CD4-positive, CD25-positive, alpha-beta regulatory T cell (primary cell): Measurements from ENCODE around the gene MIA. TPM values are rescaled to one million over a fixed set of nuclear protein-coding genes. Genes with fewer than 3 reads are reported as not detected.

Experiments
- ATAC-seq, 2 donors: fragments of 150-1000 bp; cut with Tn5 transposase; one replicate each; pipeline ENCODE4 v1.10.0; 2021; ENCODE audit warnings: low read depth in 2 of 2, moderate number of reproducible peaks in 2 of 2, moderate library complexity in 1 of 2
- DNase-seq, 3 donors: peaks; one replicate each; pipeline versions ENCODE4 v3.0.0 to v3.0.0-alpha.2; 2012 to 2022; ENCODE audit warnings: mixed read lengths in 1 of 3
- H3K27ac ChIP-seq: one replicate; pipeline ENCODE4 v1.7.0; 2013; ENCODE audit warnings: mild to moderate bottlenecking, low read length; ENCODE audit not compliant: insufficient read depth, poor library complexity, severe bottlenecking
- H3K27me3 ChIP-seq: one replicate; pipeline ENCODE4 v1.7.0; 2013; ENCODE audit warnings: low read length; ENCODE audit not compliant: control insufficient read depth, insufficient read depth
- H3K36me3 ChIP-seq: one replicate; pipeline ENCODE4 v1.7.0; 2013; ENCODE audit warnings: mild to moderate bottlenecking, low read length, moderate library complexity; ENCODE audit not compliant: control insufficient read depth, insufficient read depth
- H3K4me1 ChIP-seq: 2 replicates; pipeline ENCODE4 v1.7.0; 2013; ENCODE audit warnings: mild to moderate bottlenecking, low read length; ENCODE audit not compliant: insufficient read depth, control insufficient read depth, poor library complexity, severe bottlenecking
- H3K4me3 ChIP-seq: one replicate; pipeline ENCODE4 v1.7.0; 2013; ENCODE audit warnings: low read depth, mild to moderate bottlenecking, low read length, moderate library complexity
- H3K9me3 ChIP-seq, 2 experiments: 1 replicate in 1 of 2; 2 replicates in 1 of 2; pipeline ENCODE4 v1.7.0; 2013; ENCODE audit warnings: low read length in 2 of 2, mild to moderate bottlenecking in 1 of 2, moderate library complexity in 1 of 2; ENCODE audit not compliant: control insufficient read depth in 2 of 2
- H3K27ac Mint-ChIP-seq, 3 donors: one replicate each; pipeline ENCODE4 v1.8.0; 2020 to 2022; ENCODE audit warnings: mild to moderate bottlenecking in 3 of 3, mixed read lengths in 3 of 3, moderate library complexity in 2 of 3
- H3K27me3 Mint-ChIP-seq: one replicate; pipeline ENCODE4 v1.8.0; 2022; ENCODE audit warnings: mild to moderate bottlenecking, mixed read lengths
- H3K36me3 Mint-ChIP-seq: one replicate; pipeline ENCODE4 v1.8.0; 2020; ENCODE audit warnings: mixed read lengths
- H3K4me1 Mint-ChIP-seq, 4 donors: one replicate each; pipeline ENCODE4 v1.8.0; 2020 to 2022; ENCODE audit warnings: mixed read lengths in 4 of 4, mild to moderate bottlenecking in 1 of 4
- H3K4me3 Mint-ChIP-seq, 4 donors: one replicate each; pipeline ENCODE4 v1.8.0; 2020 to 2022; ENCODE audit warnings: mild to moderate bottlenecking in 4 of 4, mixed read lengths in 4 of 4, moderate library complexity in 3 of 4
- H3K9me3 Mint-ChIP-seq, 7 donors: one replicate each; pipeline ENCODE4 v1.8.0; 2020 to 2022; ENCODE audit warnings: mixed read lengths in 7 of 7, mild to moderate bottlenecking in 3 of 7, moderate library complexity in 2 of 7
- polyA plus RNA-seq, 4 donors: library from polyadenylated mRNA; unstranded; fragments of 300-500 nt; fragmentation: Illumina TruSeq; gene quantifications; one replicate each; pipeline ENCODE4 v1.2.3, GENCODE V29; 2021
- total RNA-seq: library from RNA; stranded (reverse); gene quantifications from one replicate; pipeline ENCODE4 v1.2.3, GENCODE V29; 2022

MIA gene
- total and polyA plus RNA-seq, 5 donors from 2014 or later, result not detected

- ATAC-seq (no peak), DNase-seq (no peak)
- Mint-ChIP-seq H3K27ac (no peak overlapping the region), H3K4me1 (no peaks in the 10 kb centered on the region), H3K27me3 (no peaks in the 10 kb centered on the region), H3K4me3 (no peak overlapping the region), H3K9me3 (no peaks in the 10 kb centered on the region), H3K36me3 (peaks cover 36% of the 10 kb centered on the region)
- Histone ChIP-seq H3K36me3 (peaks cover 44% of the 10 kb centered on the region), H3K4me3 (no peak overlapping the region), H3K9me3 (no peaks in the 10 kb centered on the region), H3K4me1 (no peaks in the 10 kb centered on the region), H3K27ac (no peak overlapping the region), H3K27me3 (no peaks in the 10 kb centered on the region)
Measured at GRCh38 chr19:40737102-40737644, 38.1 kb upstream of the MIA start.

- H3K27me3 Mint-ChIP-seq, result no peaks in the 10 kb centered on the region
- H3K4me3 Mint-ChIP-seq, result no peak overlapping the region
- H3K36me3 Mint-ChIP-seq, result peaks cover 18% of the 10 kb centered on the region
- peaks cover 26% of the 10 kb centered on the region for H3K36me3 ChIP-seq
- DNase-seq (no peak), ATAC-seq (no peak)
- H3K4me1 Mint-ChIP-seq, result no peaks in the 10 kb centered on the region
- no peaks in the 10 kb centered on the region for H3K9me3 Mint-ChIP-seq
- H3K4me1 ChIP-seq, result no peaks in the 10 kb centered on the region
- no peak overlapping the region for H3K4me3 ChIP-seq
- H3K27ac ChIP-seq, result no peak overlapping the region
- no peaks in the 10 kb centered on the region for H3K27me3 ChIP-seq
- no peaks in the 10 kb centered on the region for H3K9me3 ChIP-seq
- H3K27ac Mint-ChIP-seq, result peak overlapping the region in 1 of 3 donors; percentile 31
Measured at GRCh38 chr19:40739030-40739839, 36.1 kb upstream of the MIA start.

- no peaks in the 10 kb centered on the region for H3K27me3 Mint-ChIP-seq
- H3K4me1 Mint-ChIP-seq, result no peaks in the 10 kb centered on the region
- peaks cover 21% of the 10 kb centered on the region for H3K36me3 ChIP-seq
- DNase-seq (no peak), ATAC-seq (no peak)
- peaks cover 15% of the 10 kb centered on the region for H3K36me3 Mint-ChIP-seq
- H3K27me3 ChIP-seq, result no peaks in the 10 kb centered on the region
- no peaks in the 10 kb centered on the region for H3K4me1 ChIP-seq
- H3K4me3 Mint-ChIP-seq, result no peak overlapping the region
- H3K9me3 ChIP-seq, result no peaks in the 10 kb centered on the region
- no peak overlapping the region for H3K27ac Mint-ChIP-seq
- H3K9me3 Mint-ChIP-seq, result no peaks in the 10 kb centered on the region
- H3K4me3 ChIP-seq, result no peak overlapping the region
- no peak overlapping the region for H3K27ac ChIP-seq
Measured at GRCh38 chr19:40739871-40740703, 35.2 kb upstream of the MIA start.

- no peak overlapping the region for H3K4me3 Mint-ChIP-seq
- Histone ChIP-seq H3K36me3 (peaks cover 14% of the 10 kb centered on the region), H3K27ac (no peak overlapping the region), H3K4me1 (no peaks in the 10 kb centered on the region), H3K4me3 (no peak overlapping the region), H3K9me3 (no peaks in the 10 kb centered on the region), H3K27me3 (no peaks in the 10 kb centered on the region)
- no peak overlapping the region for H3K27ac Mint-ChIP-seq
- no peak for ATAC-seq
- no peaks in the 10 kb centered on the region for H3K9me3 Mint-ChIP-seq
- no peaks in the 10 kb centered on the region for H3K4me1 Mint-ChIP-seq
- no peaks in the 10 kb centered on the region for H3K27me3 Mint-ChIP-seq
- H3K36me3 Mint-ChIP-seq, result peaks cover 8% of the 10 kb centered on the region
- DNase-seq, result no peak
Measured at GRCh38 chr19:40740747-40741146, 34.6 kb upstream of the MIA start.

- H3K27ac Mint-ChIP-seq, result peak overlapping the region in 1 of 3 donors; percentile 86
- no peaks in the 10 kb centered on the region for H3K4me1 Mint-ChIP-seq
- no peak for DNase-seq
- no peak overlapping the region for H3K4me3 Mint-ChIP-seq
- Histone ChIP-seq H3K27ac (no peak overlapping the region), H3K36me3 (peaks cover 12% of the 10 kb centered on the region), H3K27me3 (no peaks in the 10 kb centered on the region), H3K4me1 (no peaks in the 10 kb centered on the region), H3K4me3 (no peak overlapping the region), H3K9me3 (no peaks in the 10 kb centered on the region)
- no peaks in the 10 kb centered on the region for H3K9me3 Mint-ChIP-seq
- ATAC-seq, result no peak
- H3K27me3 Mint-ChIP-seq, result no peaks in the 10 kb centered on the region
- peaks cover 8% of the 10 kb centered on the region for H3K36me3 Mint-ChIP-seq
Measured at GRCh38 chr19:40741527-40742390, 33.6 kb upstream of the MIA start.

GRCh38 chr19:40742477-40742876 lies 32.8 kb upstream of the MIA start:
- Histone ChIP-seq H3K9me3 (no peaks in the 10 kb centered on the region), H3K4me1 (no peaks in the 10 kb centered on the region), H3K27ac (no peak overlapping the region), H3K27me3 (no peaks in the 10 kb centered on the region), H3K36me3 (peaks cover 5% of the 10 kb centered on the region), H3K4me3 (no peak overlapping the region)
- Mint-ChIP-seq H3K27me3 (no peaks in the 10 kb centered on the region), H3K4me3 (no peak overlapping the region), H3K27ac (no peak overlapping the region), H3K36me3 (peaks cover 7% of the 10 kb centered on the region), H3K4me1 (no peaks in the 10 kb centered on the region), H3K9me3 (no peaks in the 10 kb centered on the region)
- no peak for DNase-seq
- no peak for ATAC-seq

- H3K4me1 ChIP-seq, result no peaks in the 10 kb centered on the region
- H3K27ac ChIP-seq, result no peak overlapping the region
- H3K9me3 ChIP-seq, result no peaks in the 10 kb centered on the region
- H3K4me3 ChIP-seq, result no peak overlapping the region
- no peak for DNase-seq
- H3K4me1 Mint-ChIP-seq, result no peaks in the 10 kb centered on the region
- H3K36me3 ChIP-seq, result peaks cover 3% of the 10 kb centered on the region
- peaks cover 4% of the 10 kb centered on the region for H3K36me3 Mint-ChIP-seq
- H3K9me3 Mint-ChIP-seq, result no peaks in the 10 kb centered on the region
- no peak for ATAC-seq
- no peaks in the 10 kb centered on the region for H3K27me3 Mint-ChIP-seq
- no peak overlapping the region for H3K27ac Mint-ChIP-seq
- H3K4me3 Mint-ChIP-seq, result no peak overlapping the region
- no peaks in the 10 kb centered on the region for H3K27me3 ChIP-seq
Measured at GRCh38 chr19:40742886-40743285, 32.4 kb upstream of the MIA start.
